Brain microvascular endothelial cell (primary cell): Measurements from ENCODE around the gene COL23A1.

ENCODE experiments used
- DNase-seq: peaks from one replicate; pipeline ENCODE4 v3.0.0-alpha.2; 2020
- H3K27ac ChIP-seq: fragments of 250-450 bp; sonication (Bioruptor Pico); 2 replicates; pipeline ENCODE4 v1.5.1; 2020; ENCODE audit warnings: mild to moderate bottlenecking, moderate library complexity
- H3K27me3 ChIP-seq: fragments of 250-450 bp; sonication (Bioruptor Pico); replicated peaks from 2 replicates; pipeline ENCODE4 v1.5.1; 2020; ENCODE audit warnings: mild to moderate bottlenecking
- H3K36me3 ChIP-seq: fragments of 250-450 bp; sonication (Bioruptor Pico); replicated peaks from 2 replicates; pipeline ENCODE4 v1.5.1; 2020; ENCODE audit warnings: mild to moderate bottlenecking
- H3K4me3 ChIP-seq: 2 replicates; pipeline ENCODE4 v1.5.1; 2011; ENCODE audit warnings: low read depth, mild to moderate bottlenecking, control low read depth, low read length, moderate library complexity
- in situ Hi-C: cut with HindIII; loops from 2 replicates; pipeline ENCODE4 v1.10.0; 2017; ENCODE audit warnings: low sequenced_read_pairs, low pct_ligation_motif_present
- TF ChIP-seq, protein P1 (sequence below): IDR thresholded peaks from 2 replicates; pipeline ENCODE4 v1.5.1; 2011; ENCODE audit warnings: low read depth, mild to moderate bottlenecking, moderate library complexity, low read length, control low read depth, inconsistent platforms; ENCODE audit errors: missing control alignments

Gene COL23A1

DNA sequence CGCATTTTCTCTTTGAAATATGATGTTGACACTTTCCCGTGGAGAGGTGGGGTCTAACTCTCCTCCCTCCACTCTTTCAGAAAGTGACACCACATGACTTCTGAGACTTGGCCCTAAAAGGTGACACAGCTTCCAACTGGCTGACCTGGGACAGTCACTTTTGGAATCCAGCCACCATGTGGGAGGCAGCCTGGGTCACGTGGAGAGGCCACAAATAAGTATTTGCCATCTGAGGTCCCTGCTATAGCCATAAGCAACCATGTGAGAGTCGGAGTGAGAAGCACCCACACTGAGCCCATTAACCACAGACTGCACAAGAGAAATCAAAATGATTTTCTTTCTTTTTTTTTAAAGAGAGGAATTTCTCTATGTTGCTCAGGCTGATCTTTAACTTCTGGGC lies 353.5 kb downstream of the COL23A1 start:
- H3K27me3 ChIP-seq: no peaks in the 10 kb centered on the region
- in situ Hi-C loops: no loop called here
- no peaks in the 10 kb centered on the region for H3K36me3 ChIP-seq
- no peak overlapping the region for H3K4me3 ChIP-seq
- H3K27ac ChIP-seq: no peak overlapping the region
- no peak for DNase-seq
- TF ChIP-seq, protein P1, sequence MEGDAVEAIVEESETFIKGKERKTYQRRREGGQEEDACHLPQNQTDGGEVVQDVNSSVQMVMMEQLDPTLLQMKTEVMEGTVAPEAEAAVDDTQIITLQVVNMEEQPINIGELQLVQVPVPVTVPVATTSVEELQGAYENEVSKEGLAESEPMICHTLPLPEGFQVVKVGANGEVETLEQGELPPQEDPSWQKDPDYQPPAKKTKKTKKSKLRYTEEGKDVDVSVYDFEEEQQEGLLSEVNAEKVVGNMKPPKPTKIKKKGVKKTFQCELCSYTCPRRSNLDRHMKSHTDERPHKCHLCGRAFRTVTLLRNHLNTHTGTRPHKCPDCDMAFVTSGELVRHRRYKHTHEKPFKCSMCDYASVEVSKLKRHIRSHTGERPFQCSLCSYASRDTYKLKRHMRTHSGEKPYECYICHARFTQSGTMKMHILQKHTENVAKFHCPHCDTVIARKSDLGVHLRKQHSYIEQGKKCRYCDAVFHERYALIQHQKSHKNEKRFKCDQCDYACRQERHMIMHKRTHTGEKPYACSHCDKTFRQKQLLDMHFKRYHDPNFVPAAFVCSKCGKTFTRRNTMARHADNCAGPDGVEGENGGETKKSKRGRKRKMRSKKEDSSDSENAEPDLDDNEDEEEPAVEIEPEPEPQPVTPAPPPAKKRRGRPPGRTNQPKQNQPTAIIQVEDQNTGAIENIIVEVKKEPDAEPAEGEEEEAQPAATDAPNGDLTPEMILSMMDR: no peak

DNA sequence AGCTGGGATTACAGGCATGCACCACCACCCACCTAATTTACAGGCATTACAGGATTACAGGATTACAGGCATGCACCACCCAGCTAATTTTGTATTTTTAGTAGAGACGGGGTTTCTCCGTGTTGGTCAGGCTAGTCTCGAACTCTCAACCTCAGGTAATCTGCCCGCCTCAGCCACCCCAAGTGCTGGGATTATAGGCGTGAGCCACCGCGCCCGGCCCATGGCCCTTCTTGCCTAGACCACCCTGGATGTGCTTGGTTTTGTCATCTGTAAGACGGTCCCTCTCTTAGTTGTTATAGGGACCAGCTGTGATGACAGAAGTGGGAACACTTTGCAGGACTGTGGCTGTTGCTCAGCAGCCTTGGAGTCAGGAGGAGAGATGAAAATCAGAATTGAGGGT lies 354.1 kb downstream of the COL23A1 start:
- Histone ChIP-seq H3K27me3 (no peaks in the 10 kb centered on the region), H3K4me3 (no peak overlapping the region), H3K36me3 (no peaks in the 10 kb centered on the region), H3K27ac (no peak overlapping the region)
- DNase-seq: no peak
- TF ChIP-seq, protein P1: no peak
- in situ Hi-C loops: no loop called here

DNA sequence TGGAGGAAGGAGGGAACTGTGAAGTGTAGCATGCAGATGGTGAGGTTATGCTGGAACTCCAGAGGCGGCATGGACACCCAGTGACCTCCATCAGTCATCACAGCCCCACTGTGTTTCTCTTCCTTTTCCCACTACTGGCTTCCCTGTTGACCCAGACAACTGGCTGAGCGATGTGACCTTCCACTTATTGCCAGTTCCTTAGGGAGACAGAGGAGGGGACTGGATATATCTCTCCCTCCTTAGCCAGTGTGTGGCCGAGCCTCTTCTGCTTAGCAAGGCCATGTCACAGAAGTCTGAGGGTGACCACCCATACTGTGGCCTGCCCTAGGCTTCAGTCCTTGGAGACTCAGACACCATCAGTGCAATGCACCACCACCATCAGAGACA lies 354.6 kb downstream of the COL23A1 start:
- in situ Hi-C loops: no loop called here
- DNase-seq: no peak
- no peaks in the 10 kb centered on the region for H3K27me3 ChIP-seq
- H3K4me3 ChIP-seq: no peak overlapping the region
- H3K27ac ChIP-seq: no peak overlapping the region
- H3K36me3 ChIP-seq: peaks cover 2% of the 10 kb centered on the region
- TF ChIP-seq, protein P1: no peak

DNA sequence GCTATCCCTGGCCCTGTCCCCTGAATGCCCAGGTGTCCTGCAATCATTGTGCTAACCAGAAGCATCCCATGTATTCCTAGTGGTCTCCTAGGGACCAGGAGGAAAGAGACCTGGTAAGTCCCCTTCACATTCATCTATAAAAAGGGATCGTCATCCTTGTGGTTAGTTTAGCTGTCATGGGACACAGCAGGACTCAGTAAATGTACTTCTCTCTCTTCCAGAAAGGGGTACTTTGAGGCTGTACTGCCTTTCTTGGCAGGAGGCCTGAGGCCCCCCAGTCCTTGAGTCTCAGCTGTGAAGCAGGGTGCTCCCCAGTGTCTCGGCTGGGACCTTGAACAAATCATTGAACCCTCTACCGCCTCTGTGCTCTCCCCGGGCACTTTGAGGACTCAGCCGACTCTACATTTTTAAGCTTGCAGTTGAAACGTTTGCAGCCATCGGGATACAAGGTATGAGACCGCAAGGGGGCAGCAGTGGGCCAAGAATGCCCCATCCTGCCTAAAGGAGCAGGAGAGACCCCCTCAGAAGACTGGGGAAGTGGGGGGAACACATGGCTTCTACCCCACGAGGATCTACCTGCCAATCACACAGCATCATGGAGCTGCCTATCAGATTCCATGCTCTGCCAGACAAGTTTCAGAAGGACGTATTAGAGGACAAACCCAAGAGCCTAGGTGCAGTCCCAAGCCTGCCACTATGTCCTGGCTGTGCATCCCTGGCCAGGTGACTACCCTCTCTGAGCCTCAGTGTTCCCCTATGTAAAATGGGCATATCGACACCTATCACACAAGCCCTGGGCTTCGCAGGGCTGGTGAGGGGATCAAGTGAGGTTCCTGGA lies 355.2 kb downstream of the COL23A1 start:
- Histone ChIP-seq H3K36me3 (peaks cover 2% of the 10 kb centered on the region), H3K4me3 (no peak overlapping the region), H3K27ac (no peak overlapping the region), H3K27me3 (no peaks in the 10 kb centered on the region)
- in situ Hi-C loops: no loop called here
- DNase-seq: peak; percentile 58
- TF ChIP-seq, protein P1: peak; percentile 87

DNA sequence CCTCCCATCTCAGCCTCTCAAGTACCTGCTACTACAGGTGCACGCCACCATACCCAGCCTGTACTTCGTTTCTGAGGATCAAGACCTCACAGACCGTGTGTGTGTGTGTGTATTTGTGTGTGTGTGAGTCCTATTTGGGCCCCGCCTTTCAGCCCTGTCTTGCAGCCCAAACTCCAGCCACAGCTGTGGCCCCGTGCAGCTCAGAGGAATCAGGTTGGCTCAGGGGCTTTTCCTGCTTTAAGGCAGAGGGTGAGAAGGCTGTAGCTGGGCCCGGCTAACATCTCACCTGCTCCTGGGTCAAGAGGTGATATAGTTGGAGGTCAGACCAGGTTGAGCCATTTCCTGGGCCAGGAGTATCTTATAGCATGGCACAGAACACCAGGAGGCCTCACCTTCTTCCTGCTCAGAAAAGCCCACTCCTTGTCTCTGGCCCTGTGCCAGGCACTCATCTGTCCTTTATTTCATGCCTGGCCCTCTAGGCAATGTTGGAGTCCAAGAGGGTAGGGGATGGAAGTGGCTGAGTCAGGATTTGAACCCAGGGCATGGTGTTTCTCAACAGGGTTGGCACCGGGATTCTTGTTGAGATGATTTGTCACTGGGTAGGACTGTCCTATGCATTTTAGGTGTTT lies 356.0 kb downstream of the COL23A1 start:
- no peaks in the 10 kb centered on the region for H3K27me3 ChIP-seq
- no peak overlapping the region for H3K27ac ChIP-seq
- TF ChIP-seq, protein P1: no peak
- peaks cover 4% of the 10 kb centered on the region for H3K36me3 ChIP-seq
- in situ Hi-C loops: no loop called here
- H3K4me3 ChIP-seq: no peak overlapping the region
- DNase-seq: no peak
